Body of pancreas (tissue), 4 donors: ENCODE data around the gene DNAJC30. TPM values are rescaled to one million over a fixed set of nuclear protein-coding genes. Genes with fewer than 3 reads are reported as not detected.
A peak's percentile ranks its signal among the peaks of the same experiment; 100 is the strongest.

Source experiments
- ATAC-seq: fragments of 150-250 bp; one replicate; pipeline ENCODE4 v1.9.1; 2016
- DNase-seq, 4 donors: peaks; one replicate each; pipeline ENCODE4 v3.0.0-alpha.2; 2019
- H3K27ac ChIP-seq, 4 donors: fragments of 200-600 bp; sonication (generic); 1 replicate in 3 of 4; 2 replicates in 1 of 4; pipeline versions ENCODE4 v1.5.1 to v1.6.1; 2016 to 2019; ENCODE audit warnings: mild to moderate bottlenecking in 1 of 4, mixed read lengths in 1 of 4, moderate library complexity in 1 of 4
- H3K27me3 ChIP-seq, 2 donors: fragments of 200-600 bp; sonication (generic); one replicate each; pipeline ENCODE4 v1.6.0; 2016; ENCODE audit warnings: mild to moderate bottlenecking in 1 of 2
- H3K36me3 ChIP-seq, 2 donors: fragments of 200-600 bp; sonication (generic); replicated peaks in 1 of 2; 2 replicates each; pipeline ENCODE4 v1.5.1; 2016; ENCODE audit warnings: low read depth in 2 of 2; ENCODE audit not compliant: insufficient read depth in 1 of 2
- H3K4me1 ChIP-seq: fragments of 200-600 bp; sonication (generic); one replicate; pipeline ENCODE4 v1.6.0; 2016
- H3K4me3 ChIP-seq, 2 donors: fragments of 200-600 bp; sonication (generic); 1 replicate in 1 of 2; 2 replicates in 1 of 2; pipeline ENCODE4 v1.5.1; 2016 to 2019
- H3K9me3 ChIP-seq, 3 donors: fragments of 200-600 bp; sonication (generic); 1 replicate in 2 of 3; 2 replicates in 1 of 3; pipeline ENCODE4 v1.5.1; 2016
- POLR2A ChIP-seq, 3 donors: fragments of 450-650 bp; IDR thresholded peaks; one replicate each; pipeline ENCODE4 v1.6.1; 2016; ENCODE audit warnings: antibody characterized with exemption in 3 of 3, mild to moderate bottlenecking in 2 of 3
- WGBS, 2 donors: methylation state at CpG; one replicate each; pipeline ENCODE4 v1.1.5; 2017; 5-methylcytosine and 5-hydroxymethylcytosine counted together
- intact Hi-C: fragments of 100-400 bp; cut with DNase I; formaldehyde crosslinking; loops from one replicate; pipeline ENCODE4 v1.15.1; 2023
- total RNA-seq, 2 donors: library from RNA; depleted of rRNA; stranded (reverse); fragments of >200 nt; gene quantifications; one replicate each; pipeline ENCODE4 v1.1.0, GENCODE V29; 2016
- TF ChIP-seq, protein P1 (sequence below), 7 experiments: fragments of 450-650 bp in 4 of 7; fragments of 200-600 bp in 3 of 7; sonication (generic) in 3 of 7; IDR thresholded peaks; one replicate each; pipeline ENCODE4 v1.5.1; 2016 to 2019; ENCODE audit warnings: antibody characterized with exemption in 7 of 7

DNAJC30 gene
- total RNA-seq, 2 donors from 2014 or later: 3.6 to 5.6 TPM

GRCh38 chr7:73647725-73648592, 35.3 kb downstream of the DNAJC30 start:
- Histone ChIP-seq H3K4me3 (peak overlapping the region in 1 of 2 donors; percentile 31), H3K36me3 (no peaks in the 10 kb centered on the region), H3K27ac (no peak overlapping the region), H3K27me3 (no peaks in the 10 kb centered on the region), H3K9me3 (no peaks in the 10 kb centered on the region), H3K4me1 (peaks cover 11% of the 10 kb centered on the region)
- ATAC-seq: peak; percentile 77
- intact Hi-C loops: no loop called here
- peak in 3 of 4 donors; percentile 47 to 57 (median 57) for DNase-seq
- TF ChIP-seq, protein P1, sequence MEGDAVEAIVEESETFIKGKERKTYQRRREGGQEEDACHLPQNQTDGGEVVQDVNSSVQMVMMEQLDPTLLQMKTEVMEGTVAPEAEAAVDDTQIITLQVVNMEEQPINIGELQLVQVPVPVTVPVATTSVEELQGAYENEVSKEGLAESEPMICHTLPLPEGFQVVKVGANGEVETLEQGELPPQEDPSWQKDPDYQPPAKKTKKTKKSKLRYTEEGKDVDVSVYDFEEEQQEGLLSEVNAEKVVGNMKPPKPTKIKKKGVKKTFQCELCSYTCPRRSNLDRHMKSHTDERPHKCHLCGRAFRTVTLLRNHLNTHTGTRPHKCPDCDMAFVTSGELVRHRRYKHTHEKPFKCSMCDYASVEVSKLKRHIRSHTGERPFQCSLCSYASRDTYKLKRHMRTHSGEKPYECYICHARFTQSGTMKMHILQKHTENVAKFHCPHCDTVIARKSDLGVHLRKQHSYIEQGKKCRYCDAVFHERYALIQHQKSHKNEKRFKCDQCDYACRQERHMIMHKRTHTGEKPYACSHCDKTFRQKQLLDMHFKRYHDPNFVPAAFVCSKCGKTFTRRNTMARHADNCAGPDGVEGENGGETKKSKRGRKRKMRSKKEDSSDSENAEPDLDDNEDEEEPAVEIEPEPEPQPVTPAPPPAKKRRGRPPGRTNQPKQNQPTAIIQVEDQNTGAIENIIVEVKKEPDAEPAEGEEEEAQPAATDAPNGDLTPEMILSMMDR (IDR thresholded peaks at IDR 0.05): peak in 2 of 7 experiments; percentile 32 to 34
- no peak for TF ChIP-seq POLR2A (IDR thresholded peaks at IDR 0.05)
- whole genome bisulfite sequencing, 2 donors: 3 to 11% methylated on average over 6 to 18 of the region's 62 CpGs

- intact Hi-C loops: no loop called here
- DNase-seq: no peak
- no peak overlapping the region for H3K4me3 ChIP-seq
- H3K9me3 ChIP-seq: no peaks in the 10 kb centered on the region
- H3K27ac ChIP-seq: no peak overlapping the region
- no peaks in the 10 kb centered on the region for H3K27me3 ChIP-seq
- H3K36me3 ChIP-seq: no peaks in the 10 kb centered on the region
- WGBS, 2 donors: 65 to 76% methylated on average over 7 to 12 of the region's 16 CpGs
- peaks cover 11% of the 10 kb centered on the region for H3K4me1 ChIP-seq
- no peak for TF ChIP-seq POLR2A (IDR thresholded peaks at IDR 0.05)
- TF ChIP-seq, protein P1 (IDR thresholded peaks at IDR 0.05): no peak
- no peak for ATAC-seq
Measured at GRCh38 chr7:73646785-73647724, 36.2 kb downstream of the DNAJC30 start.

- H3K27ac ChIP-seq: no peak overlapping the region
- no peaks in the 10 kb centered on the region for H3K36me3 ChIP-seq
- ATAC-seq (no peak), DNase-seq (no peak)
- H3K9me3 ChIP-seq: no peaks in the 10 kb centered on the region
- H3K4me3 ChIP-seq: no peak overlapping the region
- 30 to 35% methylated on average over 4 of the region's 4 CpGs for WGBS, 2 donors
- intact Hi-C loops: no loop called here
- TF ChIP-seq, protein P1 (IDR thresholded peaks at IDR 0.05): no peak
- no peak for TF ChIP-seq POLR2A (IDR thresholded peaks at IDR 0.05)
- peaks cover 11% of the 10 kb centered on the region for H3K4me1 ChIP-seq
- no peaks in the 10 kb centered on the region for H3K27me3 ChIP-seq
Measured at GRCh38 chr7:73645643-73646174, 37.5 kb downstream of the DNAJC30 start.

DNA sequence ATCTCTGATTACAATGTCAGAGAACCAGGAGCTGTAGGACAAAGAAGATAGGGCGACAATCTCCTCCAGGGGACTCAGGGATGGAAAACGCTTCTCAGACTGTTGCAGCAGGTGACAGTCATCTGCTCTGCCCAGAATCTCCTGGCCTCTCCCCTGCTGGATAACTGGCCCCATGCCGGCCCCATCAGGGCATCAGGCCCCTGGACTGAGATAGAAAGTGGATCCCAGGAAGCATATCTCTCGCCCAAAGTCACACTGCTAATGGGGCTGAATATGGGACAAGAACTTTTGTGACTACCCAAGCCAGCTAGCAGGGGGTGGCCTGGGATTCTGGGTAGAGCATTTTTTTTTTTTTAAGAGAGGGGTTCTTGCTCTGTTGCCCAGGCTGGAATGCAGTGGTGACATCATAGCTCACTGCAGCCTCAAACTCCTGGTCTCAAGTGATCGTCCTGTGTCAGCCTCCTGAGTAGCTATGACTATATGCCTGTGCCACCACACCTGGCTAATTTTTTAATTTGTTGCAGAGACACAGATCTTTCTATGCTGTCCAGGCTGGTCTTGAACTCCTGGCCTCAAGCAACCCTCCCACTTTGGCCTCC, 38.5 kb downstream of the DNAJC30 start:
- DNase-seq: no peak
- TF ChIP-seq, protein P1 (IDR thresholded peaks at IDR 0.05): no peak
- no peak for TF ChIP-seq POLR2A (IDR thresholded peaks at IDR 0.05)
- Histone ChIP-seq H3K27me3 (no peaks in the 10 kb centered on the region), H3K4me3 (no peak overlapping the region), H3K4me1 (peaks cover 11% of the 10 kb centered on the region), H3K27ac (no peak overlapping the region), H3K36me3 (no peaks in the 10 kb centered on the region), H3K9me3 (no peaks in the 10 kb centered on the region)
- intact Hi-C loops: no loop called here
- 68 to 73% methylated on average over 4 to 5 of the region's 5 CpGs for WGBS, 2 donors
- ATAC-seq: no peak
